SK-N-SH (cell line): Measurements from ENCODE around the gene CADM1. TPM values are rescaled to one million over a fixed set of nuclear protein-coding genes. Genes with fewer than 3 reads are reported as not detected.

Experiments
- CTCF ChIA-PET: fragments of 300-600, 350-600 bp; formaldehyde crosslinking; extraction: SDS; loops from one replicate; lab custom pipeline; 2021; lab: Yijun Ruan, JAX
- POLR2A ChIA-PET: fragments of 350-600 bp; sonication (Branson Sonifier 250); formaldehyde crosslinking; extraction: SDS; loops from one replicate; lab custom pipeline; 2020; ENCODE audit warnings: antibody characterized with exemption, inconsistent platforms; lab: Yijun Ruan, JAX
- DNase-seq: peaks from one replicate; pipeline ENCODE4 v3.0.0; 2012
- H2AFZ ChIP-seq: fragments of 200-600 bp; sonication (generic); 2 replicates; pipeline ENCODE4 v1.8.1; 2016; ENCODE audit warnings: antibody characterized with exemption, mild to moderate bottlenecking, low read depth
- H3F3A ChIP-seq: fragments of 200-600 bp; sonication (generic); replicated peaks from 2 replicates; pipeline ENCODE3; 2016; ENCODE audit warnings: antibody characterized with exemption, mild to moderate bottlenecking; ENCODE audit not compliant: insufficient read depth
- H3K27ac ChIP-seq, 2 experiments: fragments of 200-500 bp in 1 of 2; fragments of 200-600 bp in 1 of 2; sonication (Bioruptor generic) in 1 of 2; sonication (generic), shearing (Covaris generic) in 1 of 2; 2 replicates each; pipeline versions ENCODE4 v1.5.1 to v1.6.1; 2014 to 2016; ENCODE audit warnings: low read depth in 2 of 2, inconsistent platforms in 1 of 2, low read length in 1 of 2, mild to moderate bottlenecking in 1 of 2, mixed read lengths in 1 of 2
- H3K27me3 ChIP-seq: fragments of 200-600 bp; sonication (generic), shearing (Covaris generic); 2 replicates; pipeline ENCODE4 v1.6.1; 2016; ENCODE audit warnings: mixed run types; ENCODE audit not compliant: insufficient read depth
- H3K36me3 ChIP-seq, 2 experiments: fragments of 200-500 bp in 1 of 2; fragments of 200-600 bp in 1 of 2; sonication (Bioruptor generic) in 1 of 2; sonication (generic) in 1 of 2; replicated peaks in 1 of 2; 2 replicates each; pipeline versions ENCODE3 to v1.5.1; 2014 to 2016; ENCODE audit warnings: low read length in 1 of 2, mild to moderate bottlenecking in 1 of 2; ENCODE audit not compliant: insufficient read depth in 2 of 2, control insufficient read depth in 1 of 2
- H3K4me1 ChIP-seq, 2 experiments: fragments of 200-500 bp in 1 of 2; fragments of 200-600 bp in 1 of 2; sonication (Bioruptor generic) in 1 of 2; sonication (generic), shearing (Covaris generic) in 1 of 2; 2 replicates each; pipeline versions ENCODE4 v1.5.1 to v1.6.1; 2014 to 2016; ENCODE audit warnings: low read depth in 1 of 2, low read length in 1 of 2, mixed run types in 1 of 2; ENCODE audit not compliant: insufficient read depth in 2 of 2, control insufficient read depth in 1 of 2
- H3K4me2 ChIP-seq: fragments of 200-600 bp; sonication (generic), shearing (Covaris generic); 2 replicates; pipeline ENCODE4 v1.6.1; 2017; ENCODE audit warnings: mixed run types
- H3K4me3 ChIP-seq, 2 experiments: fragments of 200-500 bp in 1 of 2; fragments of 200-600 bp in 1 of 2; sonication (Bioruptor generic) in 1 of 2; sonication (generic), shearing (Covaris generic) in 1 of 2; 2 replicates each; pipeline versions ENCODE4 v1.5.1 to v1.8.1; 2014 to 2016; ENCODE audit warnings: low read depth in 2 of 2, inconsistent platforms in 1 of 2, low read length in 1 of 2, mild to moderate bottlenecking in 1 of 2, mixed read lengths in 1 of 2, moderate library complexity in 1 of 2
- H3K79me2 ChIP-seq: fragments of 200-600 bp; sonication (generic); 2 replicates; pipeline ENCODE4 v1.8.1; 2017; ENCODE audit warnings: mild to moderate bottlenecking; ENCODE audit not compliant: insufficient read depth
- H3K9ac ChIP-seq: fragments of 200-600 bp; sonication (generic); 2 replicates; pipeline ENCODE4 v1.6.1; 2017; ENCODE audit warnings: mixed run types
- H3K9me2 ChIP-seq: fragments of 200-600 bp; sonication (generic); 2 replicates; pipeline ENCODE4 v1.6.1; 2017; ENCODE audit warnings: mixed run types
- H3K9me3 ChIP-seq: fragments of 200-600 bp; sonication (generic); 2 replicates; pipeline ENCODE4 v1.6.1; 2017; ENCODE audit warnings: mixed run types, mild to moderate bottlenecking, moderate library complexity
- H4K20me1 ChIP-seq: fragments of 200-600 bp; sonication (generic); 2 replicates; pipeline ENCODE4 v1.6.1; 2017; ENCODE audit warnings: mild to moderate bottlenecking, mixed run types; ENCODE audit not compliant: insufficient read depth
- ELF1 ChIP-seq: IDR thresholded peaks from 2 replicates; pipeline ENCODE4 v1.4.0; 2012
- EP300 ChIP-seq, 2 experiments: IDR thresholded peaks; 2 replicates each; pipeline versions ENCODE4 v1.4.0 to v1.6.1; 2012; ENCODE audit warnings: borderline replicate concordance in 1 of 2, low read depth in 1 of 2, low read length in 1 of 2
- FOSL2 ChIP-seq: IDR thresholded peaks from 2 replicates; pipeline ENCODE4 v1.4.0; 2012; ENCODE audit warnings: low read depth, mild to moderate bottlenecking, moderate library complexity, borderline replicate concordance
- FOXM1 ChIP-seq: IDR thresholded peaks from 2 replicates; pipeline ENCODE4 v1.4.0; 2012; ENCODE audit warnings: low read depth, mild to moderate bottlenecking
- JUND ChIP-seq: IDR thresholded peaks from 2 replicates; pipeline ENCODE4 v1.4.0; 2012
- MEF2A ChIP-seq: IDR thresholded peaks from 2 replicates; pipeline ENCODE4 v1.4.0; 2012; ENCODE audit warnings: low read depth, borderline replicate concordance
- RCOR1 ChIP-seq: fragments of 150-350 bp; IDR thresholded peaks from 2 replicates; pipeline ENCODE4 v1.6.1; 2017; ENCODE audit warnings: antibody characterized with exemption, low read length
- RFX5 ChIP-seq: IDR thresholded peaks from 2 replicates; pipeline ENCODE4 v1.6.1; 2012; ENCODE audit warnings: mild to moderate bottlenecking, improper control_type of control experiment, low read length
- RXRA ChIP-seq: IDR thresholded peaks from 2 replicates; pipeline ENCODE4 v1.4.0; 2012; ENCODE audit warnings: low read depth, mild to moderate bottlenecking, borderline replicate concordance
- SIN3A ChIP-seq: IDR thresholded peaks from 2 replicates; pipeline ENCODE4 v1.6.1; 2012; ENCODE audit warnings: low read depth, mild to moderate bottlenecking, low read length, moderate library complexity, borderline replicate concordance
- TEAD4 ChIP-seq: IDR thresholded peaks from 2 replicates; pipeline ENCODE4 v1.4.0; 2012; ENCODE audit warnings: mild to moderate bottlenecking, borderline replicate concordance; ENCODE audit not compliant: insufficient read depth
- WGBS: methylation state at CpG from one replicate; pipeline ENCODE4 v1.1.6; 2017; ENCODE audit warnings: low lambda C conversion rate; 5-methylcytosine and 5-hydroxymethylcytosine counted together
- polyA plus RNA-seq, 3 experiments: library from polyadenylated mRNA; depleted of rRNA; stranded (reverse); fragments of >200 nt; gene quantifications; 2 replicates each; pipeline ENCODE4 v1.2.3, GENCODE V29; 2012
- TF ChIP-seq, protein P1 (sequence below): IDR thresholded peaks from 2 replicates; pipeline ENCODE4 v1.4.0; 2012; ENCODE audit warnings: low read depth
- TF ChIP-seq, protein P2 (sequence below): fragments of 200-600 bp; sonication (generic); IDR thresholded peaks from 2 replicates; pipeline ENCODE4 v1.6.1; 2017; ENCODE audit warnings: antibody characterized with exemption, mild to moderate bottlenecking, moderate library complexity
- TF ChIP-seq, protein P3 (sequence below): fragments of 150-350 bp; IDR thresholded peaks from 2 replicates; pipeline ENCODE4 v1.6.1; 2017; ENCODE audit warnings: antibody characterized with exemption, low read length, low read depth, borderline replicate concordance
- TF ChIP-seq, protein P4 (sequence below): IDR thresholded peaks from 2 replicates; pipeline ENCODE4 v1.4.0; 2012; ENCODE audit warnings: low read depth, borderline replicate concordance
- TF ChIP-seq, protein P5 (sequence below): fragments of 150-350 bp; IDR thresholded peaks from 2 replicates; pipeline ENCODE4 v1.6.1; 2016; ENCODE audit warnings: mild to moderate bottlenecking, low read depth, low read length

Gene CADM1
- polyA plus RNA-seq, 1 of the 3 experiments (the other 2 are of a cell fraction): 7.9 TPM

DNA sequence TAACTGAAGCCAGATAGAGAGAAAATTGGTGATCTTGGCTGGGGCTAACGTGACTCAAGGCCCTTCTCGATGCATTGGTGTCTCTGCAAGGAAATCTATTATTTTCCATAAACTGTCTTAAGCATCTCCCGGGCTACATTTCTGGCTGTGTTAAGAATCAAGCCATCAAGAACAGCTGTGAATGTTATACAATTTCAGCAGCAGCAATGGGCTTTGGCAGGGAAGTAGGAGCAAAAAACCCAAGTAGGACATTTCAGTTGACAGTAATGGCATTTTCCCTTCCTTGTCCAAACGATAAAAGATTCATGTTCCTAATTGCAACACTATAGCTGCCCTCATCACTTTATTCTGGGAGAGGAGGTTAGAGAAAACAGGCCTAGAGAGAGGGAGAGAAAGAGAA lies 335.0 kb downstream of the CADM1 start:
- ChIA-PET CTCF (interaction anchor here (0.6 to 4.8 kb wide), 26 partner anchors 10 to 891 kb away, joined by 3 to 40 read pairs (median 4); no protein-coding TSS in a partner anchor), POLR2A (interaction anchor here (0.7 kb wide), 1 partner anchor 1396 kb away, joined by 3 read pairs; no protein-coding TSS in a partner anchor)
- Histone ChIP-seq H3K9ac (no peak overlapping the region), H3K27ac (peak overlapping the region in 1 of 2 experiments; percentile 58; a peak in 2 of 4 replicates), H3K9me2 (no peaks in the 10 kb centered on the region), H3K79me2 (no peaks in the 10 kb centered on the region), H3K9me3 (no peaks in the 10 kb centered on the region), H4K20me1 (no peaks in the 10 kb centered on the region), H3K4me3 (no peak overlapping the region), H3K4me2 (no peak overlapping the region), H3K36me3 (no peaks in the 10 kb centered on the region), H3K4me1 (peaks cover 0 to 38% of the 10 kb centered on the region in 2 experiments; a peak in 2 of 4 replicates), H3K27me3 (no peaks in the 10 kb centered on the region), H2AFZ (no peak overlapping the region), H3F3A (no peaks in the 10 kb centered on the region)
- TF ChIP-seq, protein P1, sequence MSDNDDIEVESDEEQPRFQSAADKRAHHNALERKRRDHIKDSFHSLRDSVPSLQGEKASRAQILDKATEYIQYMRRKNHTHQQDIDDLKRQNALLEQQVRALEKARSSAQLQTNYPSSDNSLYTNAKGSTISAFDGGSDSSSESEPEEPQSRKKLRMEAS: no peak
- TF ChIP-seq FOSL2 (no peak), RCOR1 (no peak), RXRA (no peak), RFX5 (no peak), ELF1 (no peak), FOXM1 (no peak), SIN3A (no peak), TEAD4 (no peak), MEF2A (no peak), JUND (no peak), EP300 (IDR thresholded peaks at IDR 0.05; ENCODE audit: borderline replicate concordance in 1 of 2, low read depth in 1 of 2, low read length in 1 of 2) (no peak)
- TF ChIP-seq, protein P2, sequence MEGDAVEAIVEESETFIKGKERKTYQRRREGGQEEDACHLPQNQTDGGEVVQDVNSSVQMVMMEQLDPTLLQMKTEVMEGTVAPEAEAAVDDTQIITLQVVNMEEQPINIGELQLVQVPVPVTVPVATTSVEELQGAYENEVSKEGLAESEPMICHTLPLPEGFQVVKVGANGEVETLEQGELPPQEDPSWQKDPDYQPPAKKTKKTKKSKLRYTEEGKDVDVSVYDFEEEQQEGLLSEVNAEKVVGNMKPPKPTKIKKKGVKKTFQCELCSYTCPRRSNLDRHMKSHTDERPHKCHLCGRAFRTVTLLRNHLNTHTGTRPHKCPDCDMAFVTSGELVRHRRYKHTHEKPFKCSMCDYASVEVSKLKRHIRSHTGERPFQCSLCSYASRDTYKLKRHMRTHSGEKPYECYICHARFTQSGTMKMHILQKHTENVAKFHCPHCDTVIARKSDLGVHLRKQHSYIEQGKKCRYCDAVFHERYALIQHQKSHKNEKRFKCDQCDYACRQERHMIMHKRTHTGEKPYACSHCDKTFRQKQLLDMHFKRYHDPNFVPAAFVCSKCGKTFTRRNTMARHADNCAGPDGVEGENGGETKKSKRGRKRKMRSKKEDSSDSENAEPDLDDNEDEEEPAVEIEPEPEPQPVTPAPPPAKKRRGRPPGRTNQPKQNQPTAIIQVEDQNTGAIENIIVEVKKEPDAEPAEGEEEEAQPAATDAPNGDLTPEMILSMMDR: no peak
- TF ChIP-seq, protein P3, sequence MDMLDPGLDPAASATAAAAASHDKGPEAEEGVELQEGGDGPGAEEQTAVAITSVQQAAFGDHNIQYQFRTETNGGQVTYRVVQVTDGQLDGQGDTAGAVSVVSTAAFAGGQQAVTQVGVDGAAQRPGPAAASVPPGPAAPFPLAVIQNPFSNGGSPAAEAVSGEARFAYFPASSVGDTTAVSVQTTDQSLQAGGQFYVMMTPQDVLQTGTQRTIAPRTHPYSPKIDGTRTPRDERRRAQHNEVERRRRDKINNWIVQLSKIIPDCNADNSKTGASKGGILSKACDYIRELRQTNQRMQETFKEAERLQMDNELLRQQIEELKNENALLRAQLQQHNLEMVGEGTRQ: no peak
- TF ChIP-seq, protein P4, sequence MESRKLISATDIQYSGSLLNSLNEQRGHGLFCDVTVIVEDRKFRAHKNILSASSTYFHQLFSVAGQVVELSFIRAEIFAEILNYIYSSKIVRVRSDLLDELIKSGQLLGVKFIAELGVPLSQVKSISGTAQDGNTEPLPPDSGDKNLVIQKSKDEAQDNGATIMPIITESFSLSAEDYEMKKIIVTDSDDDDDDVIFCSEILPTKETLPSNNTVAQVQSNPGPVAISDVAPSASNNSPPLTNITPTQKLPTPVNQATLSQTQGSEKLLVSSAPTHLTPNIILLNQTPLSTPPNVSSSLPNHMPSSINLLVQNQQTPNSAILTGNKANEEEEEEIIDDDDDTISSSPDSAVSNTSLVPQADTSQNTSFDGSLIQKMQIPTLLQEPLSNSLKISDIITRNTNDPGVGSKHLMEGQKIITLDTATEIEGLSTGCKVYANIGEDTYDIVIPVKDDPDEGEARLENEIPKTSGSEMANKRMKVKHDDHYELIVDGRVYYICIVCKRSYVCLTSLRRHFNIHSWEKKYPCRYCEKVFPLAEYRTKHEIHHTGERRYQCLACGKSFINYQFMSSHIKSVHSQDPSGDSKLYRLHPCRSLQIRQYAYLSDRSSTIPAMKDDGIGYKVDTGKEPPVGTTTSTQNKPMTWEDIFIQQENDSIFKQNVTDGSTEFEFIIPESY: no peak
- TF ChIP-seq, protein P5, sequence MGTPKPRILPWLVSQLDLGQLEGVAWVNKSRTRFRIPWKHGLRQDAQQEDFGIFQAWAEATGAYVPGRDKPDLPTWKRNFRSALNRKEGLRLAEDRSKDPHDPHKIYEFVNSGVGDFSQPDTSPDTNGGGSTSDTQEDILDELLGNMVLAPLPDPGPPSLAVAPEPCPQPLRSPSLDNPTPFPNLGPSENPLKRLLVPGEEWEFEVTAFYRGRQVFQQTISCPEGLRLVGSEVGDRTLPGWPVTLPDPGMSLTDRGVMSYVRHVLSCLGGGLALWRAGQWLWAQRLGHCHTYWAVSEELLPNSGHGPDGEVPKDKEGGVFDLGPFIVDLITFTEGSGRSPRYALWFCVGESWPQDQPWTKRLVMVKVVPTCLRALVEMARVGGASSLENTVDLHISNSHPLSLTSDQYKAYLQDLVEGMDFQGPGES: no peak
- DNase-seq: no peak
- WGBS: 59% methylated on average over 4 of the region's 4 CpGs
